ENCODE measurements around the gene PPP1R7. TPM values are rescaled to one million over a fixed set of nuclear protein-coding genes. Genes with fewer than 3 reads are reported as not detected.

The PPP1R7 gene
- polyA plus RNA-seq, 1 donor from 2014 or later: 59.3 TPM

DNA sequence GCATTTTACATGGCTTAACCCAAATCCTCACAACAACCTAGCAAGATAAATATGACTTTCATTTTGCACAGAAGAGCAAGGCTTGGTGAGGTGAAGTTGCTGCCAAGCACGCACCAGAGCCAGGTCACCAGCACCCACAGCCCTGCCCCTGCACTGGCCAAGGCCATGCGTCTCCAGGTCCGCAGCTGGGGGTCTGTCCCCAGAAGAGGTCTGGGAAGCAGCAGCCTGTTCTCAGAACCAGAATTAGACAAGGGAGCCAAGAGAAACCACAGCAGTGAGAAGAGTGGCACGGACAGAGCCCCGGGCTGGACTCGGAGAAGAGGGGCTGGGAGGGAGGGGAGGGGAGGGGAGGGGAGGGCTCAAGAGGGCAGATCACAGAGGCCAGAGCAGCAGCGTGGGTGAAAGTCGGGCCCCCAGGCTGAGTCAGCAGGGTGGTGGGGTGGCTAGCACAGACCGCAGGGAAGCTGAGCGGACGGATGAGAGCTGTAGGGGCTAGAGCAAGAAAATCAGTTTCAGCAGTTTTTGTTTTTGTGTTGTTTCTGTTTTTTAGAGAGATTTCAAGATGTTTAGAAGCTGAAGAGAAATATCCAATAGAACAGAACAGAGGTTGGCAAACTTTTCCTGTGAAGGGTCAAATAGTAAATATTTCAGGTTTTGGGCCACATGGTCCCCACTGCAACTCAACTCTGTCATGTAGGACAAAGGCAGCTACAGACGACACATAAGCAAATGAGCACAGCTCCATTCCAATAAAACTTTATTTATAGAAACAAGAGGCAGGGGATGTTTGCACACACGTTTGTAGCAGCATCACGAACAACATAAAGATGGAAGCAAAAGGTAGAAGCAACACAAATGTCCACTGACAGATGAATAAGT, 40.8 kb upstream of the PPP1R7 start:
- no peak overlapping the region for H3K4me3 ChIP-seq (ENCODE audit: low read length)
- no peaks in the 10 kb centered on the region for H3F3A ChIP-seq (ENCODE audit: insufficient read depth, low read length, poor library complexity, severe bottlenecking)
- no peaks in the 10 kb centered on the region for H3K27me3 ChIP-seq (ENCODE audit: insufficient read depth, low read depth, low read length)
- no peaks in the 10 kb centered on the region for H3K9me2 ChIP-seq (ENCODE audit: insufficient read depth, low read length)
- no peak overlapping the region for H3K27ac ChIP-seq (ENCODE audit: low read length)
- no peak overlapping the region for H3K4me2 ChIP-seq (ENCODE audit: low read length)
- H3K36me3 ChIP-seq (ENCODE audit: insufficient read depth, low read length): no peaks in the 10 kb centered on the region
- no peak overlapping the region for H2AFZ ChIP-seq (ENCODE audit: low read depth, low read length)
- TF ChIP-seq POLR2AphosphoS5 (IDR thresholded peaks at IDR 0.05): no peak
- TF ChIP-seq RAD21 (conservative IDR thresholded peaks at IDR 0.05): no peak
- TF ChIP-seq, protein P1, sequence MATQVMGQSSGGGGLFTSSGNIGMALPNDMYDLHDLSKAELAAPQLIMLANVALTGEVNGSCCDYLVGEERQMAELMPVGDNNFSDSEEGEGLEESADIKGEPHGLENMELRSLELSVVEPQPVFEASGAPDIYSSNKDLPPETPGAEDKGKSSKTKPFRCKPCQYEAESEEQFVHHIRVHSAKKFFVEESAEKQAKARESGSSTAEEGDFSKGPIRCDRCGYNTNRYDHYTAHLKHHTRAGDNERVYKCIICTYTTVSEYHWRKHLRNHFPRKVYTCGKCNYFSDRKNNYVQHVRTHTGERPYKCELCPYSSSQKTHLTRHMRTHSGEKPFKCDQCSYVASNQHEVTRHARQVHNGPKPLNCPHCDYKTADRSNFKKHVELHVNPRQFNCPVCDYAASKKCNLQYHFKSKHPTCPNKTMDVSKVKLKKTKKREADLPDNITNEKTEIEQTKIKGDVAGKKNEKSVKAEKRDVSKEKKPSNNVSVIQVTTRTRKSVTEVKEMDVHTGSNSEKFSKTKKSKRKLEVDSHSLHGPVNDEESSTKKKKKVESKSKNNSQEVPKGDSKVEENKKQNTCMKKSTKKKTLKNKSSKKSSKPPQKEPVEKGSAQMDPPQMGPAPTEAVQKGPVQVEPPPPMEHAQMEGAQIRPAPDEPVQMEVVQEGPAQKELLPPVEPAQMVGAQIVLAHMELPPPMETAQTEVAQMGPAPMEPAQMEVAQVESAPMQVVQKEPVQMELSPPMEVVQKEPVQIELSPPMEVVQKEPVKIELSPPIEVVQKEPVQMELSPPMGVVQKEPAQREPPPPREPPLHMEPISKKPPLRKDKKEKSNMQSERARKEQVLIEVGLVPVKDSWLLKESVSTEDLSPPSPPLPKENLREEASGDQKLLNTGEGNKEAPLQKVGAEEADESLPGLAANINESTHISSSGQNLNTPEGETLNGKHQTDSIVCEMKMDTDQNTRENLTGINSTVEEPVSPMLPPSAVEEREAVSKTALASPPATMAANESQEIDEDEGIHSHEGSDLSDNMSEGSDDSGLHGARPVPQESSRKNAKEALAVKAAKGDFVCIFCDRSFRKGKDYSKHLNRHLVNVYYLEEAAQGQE (IDR thresholded peaks at IDR 0.05; ENCODE audit: borderline replicate concordance): no peak
- TF ChIP-seq MXI1 (conservative IDR thresholded peaks at IDR 0.05; ENCODE audit: poor library complexity, severe bottlenecking): no peak
- TF ChIP-seq TAF1 (IDR thresholded peaks at IDR 0.05; ENCODE audit: low read depth): no peak
- H3K9ac ChIP-seq (ENCODE audit: low read length): no peak overlapping the region
- H3K9me3 ChIP-seq (ENCODE audit: low read length): no peaks in the 10 kb centered on the region
- no peaks in the 10 kb centered on the region for H3K79me2 ChIP-seq (replicated peaks; ENCODE audit: insufficient read depth, low read length)
- H4K20me1 ChIP-seq (ENCODE audit: insufficient read depth): no peaks in the 10 kb centered on the region

DNA sequence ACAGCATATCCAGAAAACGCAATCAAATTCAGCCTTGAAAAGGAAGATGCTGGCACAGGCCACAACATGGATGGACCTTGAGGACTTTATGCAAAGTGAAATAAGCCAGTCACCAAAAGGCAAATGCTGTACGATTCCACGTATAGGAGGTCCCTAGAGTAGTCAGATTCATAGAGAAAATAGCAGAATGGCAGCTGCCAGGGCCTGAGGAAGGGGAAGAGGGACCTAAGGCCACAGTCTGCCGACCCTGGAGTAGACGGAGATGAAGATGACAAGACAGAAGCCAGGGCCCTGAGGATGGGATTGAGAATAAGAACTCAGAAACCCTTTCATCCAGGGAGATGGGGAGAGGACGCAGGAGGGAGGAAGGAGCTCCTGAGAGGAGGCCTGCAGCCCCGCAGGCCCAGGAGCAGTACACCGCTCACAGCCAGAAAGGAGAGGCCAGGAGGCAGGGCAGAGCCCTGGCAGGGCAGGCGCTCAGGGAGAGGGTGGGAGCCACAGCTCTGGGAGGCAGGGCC, 40.1 kb upstream of the PPP1R7 start:
- H3F3A ChIP-seq (ENCODE audit: insufficient read depth, low read length, poor library complexity, severe bottlenecking): no peaks in the 10 kb centered on the region
- no peaks in the 10 kb centered on the region for H3K36me3 ChIP-seq (ENCODE audit: insufficient read depth, low read length)
- no peak overlapping the region for H3K4me3 ChIP-seq (ENCODE audit: low read length)
- H3K27me3 ChIP-seq (ENCODE audit: insufficient read depth, low read depth, low read length): no peaks in the 10 kb centered on the region
- H2AFZ ChIP-seq (ENCODE audit: low read depth, low read length): no peak overlapping the region
- H3K9ac ChIP-seq (ENCODE audit: low read length): no peak overlapping the region
- H3K9me2 ChIP-seq (ENCODE audit: insufficient read depth, low read length): no peaks in the 10 kb centered on the region
- H3K27ac ChIP-seq (ENCODE audit: low read length): no peak overlapping the region
- TF ChIP-seq MXI1 (conservative IDR thresholded peaks at IDR 0.05; ENCODE audit: poor library complexity, severe bottlenecking) (no peak), EP300 (conservative IDR thresholded peaks at IDR 0.05; ENCODE audit: poor library complexity, severe bottlenecking) (no peak), RAD21 (conservative IDR thresholded peaks at IDR 0.05) (no peak), TAF1 (IDR thresholded peaks at IDR 0.05; ENCODE audit: low read depth) (no peak), POLR2AphosphoS5 (IDR thresholded peaks at IDR 0.05) (no peak), EZH2 (IDR thresholded peaks at IDR 0.05; ENCODE audit: borderline replicate concordance, insufficient read depth, low read length, poor library complexity, severe bottlenecking) (no peak), SMC3 (conservative IDR thresholded peaks at IDR 0.05; ENCODE audit: poor library complexity) (no peak)
- TF ChIP-seq, protein P1 (IDR thresholded peaks at IDR 0.05; ENCODE audit: borderline replicate concordance): no peak
- TF ChIP-seq, protein P2, sequence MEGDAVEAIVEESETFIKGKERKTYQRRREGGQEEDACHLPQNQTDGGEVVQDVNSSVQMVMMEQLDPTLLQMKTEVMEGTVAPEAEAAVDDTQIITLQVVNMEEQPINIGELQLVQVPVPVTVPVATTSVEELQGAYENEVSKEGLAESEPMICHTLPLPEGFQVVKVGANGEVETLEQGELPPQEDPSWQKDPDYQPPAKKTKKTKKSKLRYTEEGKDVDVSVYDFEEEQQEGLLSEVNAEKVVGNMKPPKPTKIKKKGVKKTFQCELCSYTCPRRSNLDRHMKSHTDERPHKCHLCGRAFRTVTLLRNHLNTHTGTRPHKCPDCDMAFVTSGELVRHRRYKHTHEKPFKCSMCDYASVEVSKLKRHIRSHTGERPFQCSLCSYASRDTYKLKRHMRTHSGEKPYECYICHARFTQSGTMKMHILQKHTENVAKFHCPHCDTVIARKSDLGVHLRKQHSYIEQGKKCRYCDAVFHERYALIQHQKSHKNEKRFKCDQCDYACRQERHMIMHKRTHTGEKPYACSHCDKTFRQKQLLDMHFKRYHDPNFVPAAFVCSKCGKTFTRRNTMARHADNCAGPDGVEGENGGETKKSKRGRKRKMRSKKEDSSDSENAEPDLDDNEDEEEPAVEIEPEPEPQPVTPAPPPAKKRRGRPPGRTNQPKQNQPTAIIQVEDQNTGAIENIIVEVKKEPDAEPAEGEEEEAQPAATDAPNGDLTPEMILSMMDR (IDR thresholded peaks at IDR 0.05; ENCODE audit: poor library complexity, severe bottlenecking): no peak
- no peaks in the 10 kb centered on the region for H3K9me3 ChIP-seq (ENCODE audit: low read length)
- no peaks in the 10 kb centered on the region for H4K20me1 ChIP-seq (ENCODE audit: insufficient read depth)
- H3K79me2 ChIP-seq (replicated peaks; ENCODE audit: insufficient read depth, low read length): no peaks in the 10 kb centered on the region
- H3K4me2 ChIP-seq (ENCODE audit: low read length): no peak overlapping the region

Measured in neural cell (in vitro differentiated cells).